Right lobe of liver (tissue), 6 donors: ENCODE measurements around the gene METTL2B. TPM values are rescaled to one million over a fixed set of nuclear protein-coding genes. Genes with fewer than 3 reads are reported as not detected.
A peak's percentile ranks its signal among the peaks of the same experiment; 100 is the strongest.

ENCODE experiments used
- ATAC-seq, 4 donors: fragments of 200-7000 bp; cut with Tn5 transposase; one replicate each; pipeline ENCODE4 v1.9.1; 2020; ENCODE audit warnings: mild to moderate bottlenecking in 4 of 4, moderate library complexity in 4 of 4
- DNase-seq, 3 donors: peaks; one replicate each; pipeline ENCODE4 v3.0.0-alpha.2; 2020
- H3K27ac ChIP-seq, 3 donors: fragments of 200-600 bp; one replicate each; pipeline ENCODE4 v1.8.0; 2022
- H3K27me3 ChIP-seq, 2 donors: fragments of 200-600 bp; one replicate each; pipeline ENCODE4 v1.8.0; 2022
- H3K36me3 ChIP-seq, 4 donors: fragments of 200-600 bp; sonication (generic) in 1 of 4; one replicate each; pipeline versions ENCODE4 v1.5.1 to v1.8.0; 2017 to 2022; ENCODE audit warnings: control low read depth in 1 of 4
- H3K4me1 ChIP-seq, 4 donors: fragments of 200-600 bp; sonication (generic) in 1 of 4; one replicate each; pipeline versions ENCODE4 v1.5.1 to v1.8.0; 2017 to 2022; ENCODE audit warnings: control low read depth in 1 of 4
- H3K4me3 ChIP-seq, 3 donors: fragments of 200-600 bp; one replicate each; pipeline ENCODE4 v1.8.0; 2022
- H3K9me3 ChIP-seq, 4 donors: fragments of 200-600 bp; sonication (generic) in 1 of 4; one replicate each; pipeline versions ENCODE4 v1.5.1 to v1.8.0; 2017 to 2022; ENCODE audit warnings: control low read depth in 1 of 4
- POLR2A ChIP-seq: fragments of 450-650 bp; IDR thresholded peaks from one replicate; pipeline ENCODE4 v1.6.1; 2017; ENCODE audit warnings: antibody characterized with exemption, mild to moderate bottlenecking
- WGBS: methylation state at CpG from one replicate; pipeline ENCODE4 v1.1.6; 2018; ENCODE audit warnings: low coverage, low lambda C conversion rate; ENCODE audit not compliant: insufficient coverage; ENCODE audit errors: missing lambda C conversion rate; 5-methylcytosine and 5-hydroxymethylcytosine counted together
- intact Hi-C, 2 donors: fragments of 100-400 bp; cut with DNase I; formaldehyde crosslinking; loops; one replicate each; pipeline versions ENCODE4 v1.11.2 to v1.14.1; 2022
- total RNA-seq, 6 experiments: library from RNA; depleted of rRNA in 2 of 6; stranded (reverse); fragments of >200 nt in 2 of 6; fragmentation: NEBNext Ultra II Directional in 3 of 6; extraction: Animal tissue kit (Norgen Biotek cat#: 25700) in 3 of 6; gene quantifications; one replicate each; pipeline versions ENCODE4 v1.1.0 to v1.2.4, GENCODE V29; 2016 to 2023
- TF ChIP-seq, protein P1 (sequence below), 4 donors: fragments of 200-600 bp in 3 of 4; fragments of 450-650 bp in 1 of 4; IDR thresholded peaks; one replicate each; pipeline versions ENCODE4 v1.5.1 to v1.8.0; 2016 to 2022; ENCODE audit warnings: antibody characterized with exemption in 4 of 4, mild to moderate bottlenecking in 2 of 4
- donor health status: DM: no; HTN: yes; CAD: no.
- donor health status: DM: no; HTN: no; CAD: no.
- donor health status: DM: no; HTN: no; CAD: no.
- donor health status: DM: no; HTN: yes; CAD: no.
- donor health status: DM: no; HTN: yes; CAD: no.

The METTL2B gene
- total RNA-seq, 6 experiments from 2014 or later: 10.8 to 15.1 (median 13.6) TPM

GRCh38 chr7:128450409-128450808 lies 26.1 kb upstream of the METTL2B start:
- ATAC-seq: no peak
- no peaks in the 10 kb centered on the region for H3K9me3 ChIP-seq
- H3K4me1 ChIP-seq: peaks cover 0 to 16% (median 1%) of the 10 kb centered on the region in 4 donors
- 84% methylated on average over 4 of the region's 4 CpGs for WGBS
- no peak overlapping the region for H3K27ac ChIP-seq
- H3K27me3 ChIP-seq: no peaks in the 10 kb centered on the region
- TF ChIP-seq POLR2A: no peak
- TF ChIP-seq, protein P1, sequence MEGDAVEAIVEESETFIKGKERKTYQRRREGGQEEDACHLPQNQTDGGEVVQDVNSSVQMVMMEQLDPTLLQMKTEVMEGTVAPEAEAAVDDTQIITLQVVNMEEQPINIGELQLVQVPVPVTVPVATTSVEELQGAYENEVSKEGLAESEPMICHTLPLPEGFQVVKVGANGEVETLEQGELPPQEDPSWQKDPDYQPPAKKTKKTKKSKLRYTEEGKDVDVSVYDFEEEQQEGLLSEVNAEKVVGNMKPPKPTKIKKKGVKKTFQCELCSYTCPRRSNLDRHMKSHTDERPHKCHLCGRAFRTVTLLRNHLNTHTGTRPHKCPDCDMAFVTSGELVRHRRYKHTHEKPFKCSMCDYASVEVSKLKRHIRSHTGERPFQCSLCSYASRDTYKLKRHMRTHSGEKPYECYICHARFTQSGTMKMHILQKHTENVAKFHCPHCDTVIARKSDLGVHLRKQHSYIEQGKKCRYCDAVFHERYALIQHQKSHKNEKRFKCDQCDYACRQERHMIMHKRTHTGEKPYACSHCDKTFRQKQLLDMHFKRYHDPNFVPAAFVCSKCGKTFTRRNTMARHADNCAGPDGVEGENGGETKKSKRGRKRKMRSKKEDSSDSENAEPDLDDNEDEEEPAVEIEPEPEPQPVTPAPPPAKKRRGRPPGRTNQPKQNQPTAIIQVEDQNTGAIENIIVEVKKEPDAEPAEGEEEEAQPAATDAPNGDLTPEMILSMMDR (IDR thresholded peaks at IDR 0.05): no peak
- no peak for DNase-seq
- H3K4me3 ChIP-seq: no peak overlapping the region
- intact Hi-C loops: no loop called here
- H3K36me3 ChIP-seq: no peaks in the 10 kb centered on the region

- Histone ChIP-seq H3K4me3 (no peak overlapping the region), H3K4me1 (peaks cover 0 to 16% (median 1%) of the 10 kb centered on the region in 4 donors), H3K27me3 (no peaks in the 10 kb centered on the region), H3K9me3 (no peaks in the 10 kb centered on the region), H3K36me3 (no peaks in the 10 kb centered on the region), H3K27ac (no peak overlapping the region)
- ATAC-seq (no peak), DNase-seq (no peak)
- intact Hi-C loops: no loop called here
- TF ChIP-seq POLR2A: no peak
- TF ChIP-seq, protein P1 (IDR thresholded peaks at IDR 0.05): no peak
- WGBS: 96% methylated on average over 5 of the region's 5 CpGs
Observed at GRCh38 chr7:128450913-128451312, 25.6 kb upstream of the METTL2B start.

- Histone ChIP-seq H3K27me3 (no peaks in the 10 kb centered on the region), H3K36me3 (no peaks in the 10 kb centered on the region), H3K9me3 (no peaks in the 10 kb centered on the region), H3K4me3 (no peak overlapping the region), H3K4me1 (peaks cover 0 to 27% (median 3%) of the 10 kb centered on the region in 4 donors), H3K27ac (no peak overlapping the region)
- DNase-seq (no peak), ATAC-seq (no peak)
- intact Hi-C loops: no loop called here
- WGBS: 57% methylated on average over 1 of the region's 1 CpG
- TF ChIP-seq, protein P1 (IDR thresholded peaks at IDR 0.05): no peak
- TF ChIP-seq POLR2A: no peak
Observed at GRCh38 chr7:128452552-128452951, 24.0 kb upstream of the METTL2B start.

DNA sequence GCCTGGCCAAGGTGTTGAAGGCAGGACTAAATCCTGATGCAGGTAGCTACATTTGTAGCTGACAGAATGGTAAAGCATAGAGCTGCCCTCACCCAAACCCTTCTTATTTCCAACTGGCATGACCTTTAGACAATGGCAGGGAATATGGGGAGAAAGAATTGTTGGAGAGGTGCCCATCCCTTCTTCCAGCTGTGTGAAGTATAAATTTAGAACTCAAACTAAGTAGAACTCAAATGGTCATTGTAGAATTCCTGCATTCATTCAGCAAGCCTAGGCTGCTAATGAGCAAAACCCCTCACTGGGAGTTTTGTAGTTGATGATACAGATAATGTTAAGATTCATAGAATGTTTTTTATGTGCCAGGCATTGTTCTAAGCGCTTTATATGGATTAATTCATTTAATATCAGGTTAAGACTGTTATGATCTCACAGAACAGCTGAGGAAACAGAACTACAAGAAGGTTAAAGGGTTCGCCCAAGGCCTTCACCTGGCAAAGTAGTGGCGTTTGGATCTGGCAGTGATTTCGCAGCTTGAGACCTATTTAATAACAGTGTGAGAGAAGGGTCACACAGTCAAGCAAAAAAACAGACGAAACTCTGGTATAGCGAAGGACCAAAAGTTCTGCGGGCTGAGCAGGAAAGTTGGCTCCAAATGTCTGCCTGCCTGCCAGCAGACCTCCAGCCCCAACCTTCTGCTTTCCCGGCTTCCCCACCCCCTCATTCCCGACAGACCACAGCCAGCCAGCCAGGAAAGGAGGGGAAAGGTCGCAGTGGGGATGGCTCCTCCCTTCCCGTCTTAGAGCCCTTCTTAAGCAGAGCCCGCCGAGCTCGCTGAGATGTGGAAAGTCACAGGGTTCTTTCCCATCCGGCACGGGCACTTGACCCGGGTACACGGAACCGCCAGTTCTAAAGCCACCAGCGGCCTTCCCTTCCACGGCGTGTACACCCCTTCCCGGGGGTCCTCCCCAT lies 22.4 kb upstream of the METTL2B start:
- ATAC-seq (peak; percentile 67 to 85 (median 81)), DNase-seq (peak; percentile 87 to 89 (median 89))
- H3K4me3 ChIP-seq: peak overlapping the region; percentile 62 to 84 (median 74)
- no peaks in the 10 kb centered on the region for H3K36me3 ChIP-seq
- TF ChIP-seq, protein P1 (IDR thresholded peaks at IDR 0.05): no peak
- peak; percentile 29 for TF ChIP-seq POLR2A
- no peaks in the 10 kb centered on the region for H3K27me3 ChIP-seq
- 33% methylated on average over 19 of the region's 23 CpGs for WGBS
- peaks cover 0 to 27% (median 3%) of the 10 kb centered on the region in 4 donors for H3K4me1 ChIP-seq
- intact Hi-C loops: no loop called here
- H3K9me3 ChIP-seq: no peaks in the 10 kb centered on the region
- H3K27ac ChIP-seq: peak overlapping the region; percentile 95 to 97 (median 95)
